ENCODE results near the gene COL18A1. TPM values are rescaled to one million over a fixed set of nuclear protein-coding genes. Genes with fewer than 3 reads are reported as not detected.

Gene COL18A1
- total and polyA plus RNA-seq, 7 donors, result 4.4 to 197 (median 39.7) TPM

- DNase-seq, result peak; percentile 38
- WGBS, 2 donors, result 52 to 81% methylated on average over 9 of the region's 9 CpGs
- no peak overlapping the region for H3K27ac ChIP-seq
- peaks cover 0 to 41% (median 3%) of the 10 kb centered on the region in 4 donors for H3K36me3 ChIP-seq
- no peak overlapping the region for H3K4me3 ChIP-seq
- intact Hi-C loops (cut with DNase I), result no loop called here
- no peaks in the 10 kb centered on the region for H3K27me3 ChIP-seq
- no peak for TF ChIP-seq POLR2AphosphoS5 (IDR thresholded peaks at IDR 0.05)
- TF ChIP-seq POLR2A (IDR thresholded peaks at IDR 0.05), result no peak
- TF ChIP-seq CTCF (IDR thresholded peaks at IDR 0.05), result no peak
- no peak for TF ChIP-seq EP300 (IDR thresholded peaks at IDR 0.05)
- no peaks in the 10 kb centered on the region for H3K4me1 ChIP-seq
- H3K9me3 ChIP-seq, result no peaks in the 10 kb centered on the region
Measured at GRCh38 chr21:45507523-45507875, 102.5 kb downstream of the COL18A1 start.

DNA sequence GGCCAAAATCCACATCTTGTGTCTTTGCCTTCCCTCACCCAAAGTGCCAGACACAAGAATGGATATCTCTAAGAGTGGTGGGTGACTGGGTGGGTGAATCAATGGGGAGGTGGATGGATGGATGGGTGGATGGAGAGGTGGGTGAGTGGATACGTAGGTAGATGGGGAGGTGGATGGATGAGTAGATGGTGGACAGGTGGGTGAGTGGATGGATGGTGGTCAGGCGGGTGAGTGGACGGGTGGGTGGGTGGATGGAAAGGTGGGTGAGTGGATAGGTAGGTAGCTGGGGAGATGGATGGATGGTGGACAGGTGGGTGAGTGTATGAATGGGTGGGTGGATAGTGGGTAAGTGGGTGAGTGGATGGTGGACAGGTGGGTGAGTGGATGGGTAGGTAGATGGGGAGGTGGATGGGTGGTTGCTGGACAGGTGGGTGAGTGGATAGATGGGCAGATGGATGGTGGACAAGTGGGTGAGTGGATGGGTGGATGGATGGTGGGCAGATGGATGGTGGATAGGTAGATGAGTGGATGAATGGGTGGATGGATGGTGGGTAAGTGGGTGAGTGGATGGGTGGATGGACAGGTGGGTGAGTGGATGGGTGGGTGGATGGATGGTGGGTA is 103.0 kb downstream of the COL18A1 start:
- peaks cover 0 to 41% (median 3%) of the 10 kb centered on the region in 4 donors for H3K36me3 ChIP-seq
- TF ChIP-seq POLR2A (IDR thresholded peaks at IDR 0.05) (no peak), EP300 (IDR thresholded peaks at IDR 0.05) (no peak), CTCF (IDR thresholded peaks at IDR 0.05) (no peak), POLR2AphosphoS5 (IDR thresholded peaks at IDR 0.05) (no peak)
- intact Hi-C loops (cut with DNase I), result no loop called here
- H3K27me3 ChIP-seq, result no peaks in the 10 kb centered on the region
- no peaks in the 10 kb centered on the region for H3K9me3 ChIP-seq
- no peak overlapping the region for H3K4me3 ChIP-seq
- no peaks in the 10 kb centered on the region for H3K4me1 ChIP-seq
- H3K27ac ChIP-seq, result no peak overlapping the region
- WGBS, 2 donors, result 94 to 95% methylated on average over 3 of the region's 3 CpGs
- DNase-seq, result peak; percentile 35

- DNase-seq, result peak; percentile 60
- Histone ChIP-seq H3K4me3 (no peak overlapping the region), H3K27ac (no peak overlapping the region), H3K27me3 (no peaks in the 10 kb centered on the region), H3K36me3 (peaks cover 0 to 41% (median 3%) of the 10 kb centered on the region in 4 donors), H3K9me3 (no peaks in the 10 kb centered on the region), H3K4me1 (no peaks in the 10 kb centered on the region)
- 64 to 79% methylated on average over 42 of the region's 42 CpGs for WGBS, 2 donors
- intact Hi-C loops (cut with DNase I), result no loop called here
- TF ChIP-seq POLR2AphosphoS5 (IDR thresholded peaks at IDR 0.05) (no peak), CTCF (IDR thresholded peaks at IDR 0.05) (no peak), POLR2A (IDR thresholded peaks at IDR 0.05) (no peak), EP300 (IDR thresholded peaks at IDR 0.05) (no peak)
Measured at GRCh38 chr21:45508607-45509565, 103.9 kb downstream of the COL18A1 start.

DNA sequence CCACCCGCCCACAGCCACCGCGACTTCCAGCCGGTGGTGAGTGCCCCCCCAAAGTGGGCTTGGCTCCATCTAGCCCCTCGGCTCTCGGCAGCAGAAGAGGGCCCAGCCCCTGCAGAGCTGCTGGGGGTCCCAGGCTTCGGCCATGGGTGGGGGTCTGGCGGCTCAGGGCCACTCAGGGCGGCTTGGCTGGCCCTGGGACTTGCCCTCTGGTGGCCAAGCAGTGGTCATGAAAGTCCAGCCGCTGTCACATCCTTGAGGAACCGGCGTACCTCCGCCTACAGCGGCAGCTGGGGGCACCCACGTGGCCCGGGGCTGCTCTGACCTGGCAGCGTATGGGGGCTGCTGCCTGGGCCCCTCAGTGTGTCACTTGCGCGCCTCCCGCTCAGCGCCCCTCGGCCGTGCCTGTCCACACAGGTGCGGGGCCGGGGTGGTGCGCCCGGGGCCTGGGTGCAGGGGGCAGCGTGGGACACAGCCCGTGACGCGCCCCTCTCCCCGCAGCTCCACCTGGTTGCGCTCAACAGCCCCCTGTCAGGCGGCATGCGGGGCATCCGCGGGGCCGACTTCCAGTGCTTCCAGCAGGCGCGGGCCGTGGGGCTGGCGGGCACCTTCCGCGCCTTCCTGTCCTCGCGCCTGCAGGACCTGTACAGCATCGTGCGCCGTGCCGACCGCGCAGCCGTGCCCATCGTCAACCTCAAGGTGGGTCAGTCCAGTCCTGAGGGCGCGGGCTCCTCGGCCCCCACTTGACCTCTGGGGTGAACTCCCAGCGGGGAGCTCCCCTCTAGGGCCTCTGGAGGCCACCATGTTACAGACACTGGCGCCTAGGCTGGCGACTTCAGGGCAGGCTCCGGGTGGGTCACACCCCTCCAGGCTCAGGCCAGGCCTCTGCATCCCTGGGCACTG is 104.9 kb downstream of the COL18A1 start:
- peak; percentile 60 for DNase-seq
- H3K27ac ChIP-seq, result no peak overlapping the region
- peaks cover 0 to 41% (median 3%) of the 10 kb centered on the region in 4 donors for H3K36me3 ChIP-seq
- H3K9me3 ChIP-seq, result no peaks in the 10 kb centered on the region
- WGBS, 2 donors, result 93% methylated on average over 61 of the region's 61 CpGs
- H3K4me1 ChIP-seq, result no peaks in the 10 kb centered on the region
- intact Hi-C loops (cut with DNase I), result no loop called here
- H3K4me3 ChIP-seq, result no peak overlapping the region
- H3K27me3 ChIP-seq, result no peaks in the 10 kb centered on the region
- TF ChIP-seq POLR2A (IDR thresholded peaks at IDR 0.05), result no peak
- TF ChIP-seq POLR2AphosphoS5 (IDR thresholded peaks at IDR 0.05), result no peak
- TF ChIP-seq EP300 (IDR thresholded peaks at IDR 0.05), result no peak
- no peak for TF ChIP-seq CTCF (IDR thresholded peaks at IDR 0.05)

Data from sigmoid colon (tissue), 7 donors.